Endothelial cell of umbilical vein (primary cell): ENCODE data around the gene DUS1L. TPM values are rescaled to one million over a fixed set of nuclear protein-coding genes. Genes with fewer than 3 reads are reported as not detected.

Experiments
- BruUV-seq: library from RNA; stranded (reverse); fragments of 400-500 nt; replicated peaks from 2 replicates; lab custom pipeline; 2021; lab: Mats Ljungman, UMichigan
- CTCF ChIA-PET: fragments of 300-600, 350-600 bp; sonication (Branson Sonifier 250); formaldehyde crosslinking; loops from one replicate; lab custom pipeline; 2021; ENCODE audit warnings: antibody characterized with exemption, inconsistent platforms; lab: Charles Lee
- POLR2A ChIA-PET: fragments of 300-600, 350-600 bp; sonication (Branson Sonifier 250); formaldehyde crosslinking; loops from one replicate; lab custom pipeline; 2021; ENCODE audit warnings: antibody characterized with exemption, inconsistent platforms; lab: Charles Lee
- DNase-seq: peaks from one replicate; pipeline ENCODE4 v3.0.0-alpha.2; 2011; ENCODE audit warnings: low read depth, low spot score
- FAIRE-seq: peaks from 2 replicates; lab custom pipeline; 2011; peaks lifted over from hg19 to GRCh38; lab: Jason Lieb, UNC
- H2AFZ ChIP-seq: 2 replicates; pipeline ENCODE4 v1.6.0; 2012; ENCODE audit warnings: low read depth, low read length, control low read depth, inconsistent platforms
- H3K27ac ChIP-seq: 2 replicates; pipeline ENCODE4 v1.5.1; 2011; ENCODE audit warnings: low read depth, mild to moderate bottlenecking, control low read depth, low read length, moderate library complexity; ENCODE audit not compliant: insufficient read depth
- H3K27me3 ChIP-seq, 2 experiments: 2 replicates each; pipeline versions ENCODE4 v1.6.0 to v1.6.1; 2011; ENCODE audit warnings: low read length in 2 of 2, mixed read lengths in 1 of 2; ENCODE audit not compliant: control insufficient read depth in 2 of 2, insufficient read depth in 2 of 2
- H3K36me3 ChIP-seq, 2 experiments: 2 replicates in 1 of 2; 3 replicates in 1 of 2; pipeline ENCODE4 v1.5.1; 2011; ENCODE audit warnings: low read length in 2 of 2, mild to moderate bottlenecking in 1 of 2, moderate library complexity in 1 of 2; ENCODE audit not compliant: control insufficient read depth in 2 of 2, insufficient read depth in 2 of 2; ENCODE audit errors: extremely low read depth in 1 of 2
- H3K4me1 ChIP-seq: 3 replicates; pipeline ENCODE4 v1.5.1; 2011; ENCODE audit warnings: mild to moderate bottlenecking, low read length; ENCODE audit not compliant: control insufficient read depth, insufficient read depth; ENCODE audit errors: extremely low read depth
- H3K4me2 ChIP-seq: 2 replicates; pipeline ENCODE4 v1.6.1; 2011; ENCODE audit warnings: low read length, control low read depth, mixed read lengths; ENCODE audit not compliant: insufficient read depth
- H3K4me3 ChIP-seq, 3 experiments: fragments of 200-600 bp in 1 of 3; sonication (generic), shearing (Covaris generic) in 1 of 3; replicated peaks in 1 of 3; 2 replicates each; pipeline ENCODE4 v1.5.1; 2011 to 2016; ENCODE audit warnings: control low read depth in 3 of 3, low read length in 3 of 3, mild to moderate bottlenecking in 2 of 3, inconsistent platforms in 1 of 3, low read depth in 1 of 3, moderate library complexity in 1 of 3; ENCODE audit not compliant: insufficient read depth in 1 of 3
- H3K79me2 ChIP-seq: 2 replicates; pipeline ENCODE4 v1.6.0; 2012; ENCODE audit warnings: low read length, inconsistent platforms; ENCODE audit not compliant: control insufficient read depth, insufficient read depth
- H3K9ac ChIP-seq: replicated peaks from 2 replicates; pipeline ENCODE3; 2011; ENCODE audit warnings: low read length, control low read depth; ENCODE audit not compliant: insufficient read depth; ENCODE audit errors: extremely low read depth
- H3K9me1 ChIP-seq: replicated peaks from 3 replicates; pipeline ENCODE4 v1.6.0; 2011; ENCODE audit warnings: mild to moderate bottlenecking, low read length; ENCODE audit not compliant: control insufficient read depth, insufficient read depth; ENCODE audit errors: extremely low read depth
- H3K9me3 ChIP-seq: replicated peaks from 2 replicates; pipeline ENCODE4 v1.5.1; 2012; ENCODE audit warnings: low read length, inconsistent platforms; ENCODE audit not compliant: control insufficient read depth, insufficient read depth
- H4K20me1 ChIP-seq: replicated peaks from 2 replicates; pipeline ENCODE3; 2011; ENCODE audit warnings: mild to moderate bottlenecking, low read length; ENCODE audit not compliant: control insufficient read depth, insufficient read depth; ENCODE audit errors: extremely low read depth
- CTCF ChIP-seq, 2 donors: IDR thresholded peaks; 1 replicate in 1 of 2; 2 replicates in 1 of 2; pipeline ENCODE4 v1.5.1; 2011; ENCODE audit warnings: low read length in 2 of 2, mild to moderate bottlenecking in 2 of 2, moderate library complexity in 2 of 2, control low read depth in 1 of 2, inconsistent platforms in 1 of 2, low read depth in 1 of 2; ENCODE audit not compliant: insufficient read depth in 1 of 2; ENCODE audit errors: extremely low read depth in 1 of 2
- EZH2 ChIP-seq: IDR thresholded peaks from 2 replicates; pipeline ENCODE4 v1.6.1; 2012; ENCODE audit warnings: borderline replicate concordance, low read depth, mild to moderate bottlenecking, moderate library complexity, low read length, inconsistent platforms; ENCODE audit not compliant: severe bottlenecking
- FOS ChIP-seq: IDR thresholded peaks from 2 replicates; pipeline ENCODE4 v1.6.1; 2011; ENCODE audit warnings: mild to moderate bottlenecking, low read length, moderate library complexity, borderline replicate concordance; ENCODE audit not compliant: insufficient read depth
- GATA2 ChIP-seq: IDR thresholded peaks from 2 replicates; pipeline ENCODE4 v1.7.0; 2011; ENCODE audit warnings: low read depth, mild to moderate bottlenecking, moderate library complexity, mixed read lengths, low read length; ENCODE audit not compliant: insufficient read length, insufficient read depth
- JUN ChIP-seq: IDR thresholded peaks from 2 replicates; pipeline ENCODE4 v1.6.1; 2011; ENCODE audit warnings: borderline replicate concordance, low read depth; ENCODE audit not compliant: insufficient read length, insufficient read depth
- MAX ChIP-seq: IDR thresholded peaks from 2 replicates; pipeline ENCODE4 v1.6.1; 2011; ENCODE audit not compliant: insufficient read depth, insufficient read length
- MYC ChIP-seq: IDR thresholded peaks from one replicate; pipeline ENCODE4 v1.6.1; 2011; ENCODE audit warnings: mild to moderate bottlenecking, low read depth, low read length
- POLR2A ChIP-seq: IDR thresholded peaks from 2 replicates; pipeline ENCODE4 v1.6.1; 2012; ENCODE audit warnings: low read depth, mild to moderate bottlenecking, control low read depth, low read length
- POLR2AphosphoS5 ChIP-seq: IDR thresholded peaks from 2 replicates; pipeline ENCODE4 v1.6.1; 2012; ENCODE audit warnings: low read depth, mild to moderate bottlenecking, control low read depth, low read length, moderate library complexity; ENCODE audit not compliant: insufficient read depth
- dilution Hi-C: fragments of 300-500 bp; cut with MboI; formaldehyde crosslinking; loops from one replicate; pipeline ENCODE4 v1.15.0; 2019; ENCODE audit warnings: low sequenced_read_pairs; ENCODE audit not compliant: extremely low pct_ligation_motif_present
- intact Hi-C: fragments of 100-400 bp; cut with micrococcal nuclease; formaldehyde crosslinking; loops from one replicate; pipeline ENCODE4 v1.10.0; 2022
- polyA plus RNA-seq, 4 experiments: library from polyadenylated mRNA; depleted of rRNA in 3 of 4; stranded (reverse) in 3 of 4; unstranded in 1 of 4; fragments of >200 nt; gene quantifications; 2 replicates each; pipeline versions ENCODE4 v1.2.1 to v1.2.3, GENCODE V29; 2011 to 2012; ENCODE audit warnings: missing spikeins in 1 of 4
- total RNA-seq: library from RNA; stranded (reverse); gene quantifications from 2 replicates; pipeline ENCODE4 v1.2.3, GENCODE V29; 2021

The DUS1L gene
- total and polyA plus RNA-seq, 2 donors (not counting 3 experiments of a cell fraction or from before 2014, with no cell fraction given): 60.1 to 92.9 TPM

- Histone ChIP-seq H3K4me1 (no peaks in the 10 kb centered on the region), H3K36me3 (no peaks in the 10 kb centered on the region), H3K27me3 (no peaks in the 10 kb centered on the region), H3K9me3 (no peaks in the 10 kb centered on the region), H3K9me1 (no peaks in the 10 kb centered on the region), H3K9ac (no peak overlapping the region), H3K27ac (no peak overlapping the region), H4K20me1 (no peaks in the 10 kb centered on the region), H3K4me2 (no peak overlapping the region), H3K4me3 (no peak overlapping the region), H3K79me2 (no peaks in the 10 kb centered on the region), H2AFZ (no peak overlapping the region)
- no peak for DNase-seq
- BruUV-seq: no TSS peak
- dilution Hi-C loops (no loop called here), intact Hi-C loops (no loop called here)
- CTCF ChIA-PET: interaction anchor here (0.7 kb wide), 1 partner anchor 9 kb away, joined by 5 read pairs; no protein-coding TSS in a partner anchor
- POLR2A ChIA-PET: no interaction called here
- FAIRE-seq: no peak
- TF ChIP-seq MAX (no peak), FOS (no peak), GATA2 (no peak), POLR2AphosphoS5 (no peak), POLR2A (no peak), EZH2 (no peak), MYC (no peak), JUN (no peak), CTCF (IDR thresholded peaks at IDR 0.05; ENCODE audit: extremely low read depth in 1 of 2, insufficient read depth in 1 of 2, low read depth in 1 of 2, low read length in 2 of 2) (no peak)
Observed at GRCh38 chr17:82010575-82011525, 54.8 kb downstream of the DUS1L start.
